ENCODE data around the gene ZNF681. TPM values are rescaled to one million over a fixed set of nuclear protein-coding genes. Genes with fewer than 3 reads are reported as not detected.

Gene ZNF681
- total and polyA plus RNA-seq, 2 of the 13 experiments (the other 11 are each of a cell fraction or from before 2014, with no cell fraction given) = not detected

DNA sequence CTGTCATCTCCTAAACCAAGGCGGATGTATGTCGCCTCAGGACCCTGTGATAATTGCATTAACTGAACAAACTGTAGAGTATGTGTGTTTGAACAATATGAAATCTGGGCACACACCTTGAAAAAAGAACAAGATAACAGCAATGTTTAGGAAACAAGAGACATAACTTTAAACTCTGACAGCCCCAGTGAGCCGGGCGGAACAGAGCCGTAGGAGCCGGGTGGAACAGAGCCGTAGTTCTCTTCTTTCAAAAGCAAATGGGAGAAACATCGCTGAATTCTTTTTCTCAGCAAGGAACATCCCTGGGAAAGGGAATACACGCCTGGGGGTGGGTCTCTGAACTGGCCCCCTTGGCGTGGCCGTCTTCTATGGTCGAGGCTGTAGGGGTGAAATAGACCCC lies 39.9 kb downstream of the ZNF681 start:
- ChIA-PET POLR2A (no interaction called here), CTCF (ENCODE audit: low intra/inter-chr PET ratio, low total read pairs) (no interaction called here)
- in situ Hi-C loops (cut with HindIII; ENCODE audit: extremely low pct_ligation_motif_present, low pct_unique_long_range_greater_than_20kb) = no loop called here
- Histone ChIP-seq H3K4me2 (ENCODE audit: low read depth, low read length) (no peak overlapping the region), H3K9me3 (ENCODE audit: low read length) (no peaks in the 10 kb centered on the region; the same call in 1 of the 2 replicates), H3K4me1 (ENCODE audit: insufficient read depth, low read length) (no peaks in the 10 kb centered on the region), H4K20me1 (ENCODE audit: insufficient read depth, low read length) (no peaks in the 10 kb centered on the region), H2AFZ (ENCODE audit: low read length) (no peak overlapping the region), H3K27ac (ENCODE audit: extremely low read length, insufficient read depth, low read length) (no peak overlapping the region), H3K79me2 (ENCODE audit: insufficient read depth, low read length) (no peaks in the 10 kb centered on the region), H3K36me3 (replicated peaks in 1 of 2; ENCODE audit: control insufficient read depth in 1 of 2, insufficient read depth in 2 of 2, low read length in 2 of 2) (no peaks in the 10 kb centered on the region), H3K4me3 (replicated peaks in 1 of 3; ENCODE audit: insufficient read depth in 1 of 3, low read depth in 2 of 3, low read length in 3 of 3) (no peak overlapping the region), H3K27me3 (ENCODE audit: control insufficient read depth in 1 of 2, insufficient read depth in 2 of 2, low read length in 2 of 2) (no peaks in the 10 kb centered on the region), H3K9ac (ENCODE audit: insufficient read depth, low read depth, low read length) (no peak overlapping the region)
- DNase-seq (ENCODE audit: low spot score) (no peak), ATAC-seq (no peak), FAIRE-seq (no peak)
- WGBS (ENCODE audit: low lambda C conversion rate) = 30% methylated on average over 7 of the region's 12 CpGs
- intact Hi-C loops (cut with micrococcal nuclease; ENCODE audit: unreplicated experiment) = no loop called here
- BruUV-seq (replicated peaks) = no TSS peak
- TF ChIP-seq ZNF615 (CRISPR knock-in tag; IDR thresholded peaks at IDR 0.05; ENCODE audit: borderline replicate concordance) (no peak), SIN3A (IDR thresholded peaks at IDR 0.05; ENCODE audit: borderline replicate concordance, low read depth, low read length) (no peak), ZMYM4 (CRISPR knock-in tag; IDR thresholded peaks at IDR 0.05) (no peak), ZMYM3 (CRISPR knock-in tag; IDR thresholded peaks at IDR 0.05) (no peak), SALL2 (CRISPR knock-in tag; IDR thresholded peaks at IDR 0.05) (no peak), POLR2G (IDR thresholded peaks at IDR 0.05; ENCODE audit: low read depth, low read length) (no peak), ZC3H13 (CRISPR knock-in tag; IDR thresholded peaks at IDR 0.05) (no peak), MBNL3 (CRISPR knock-in tag; conservative IDR thresholded peaks at IDR 0.05) (no peak), THAP11 (CRISPR knock-in tag; IDR thresholded peaks at IDR 0.05) (no peak), PLRG1 (conservative IDR thresholded peaks at IDR 0.05) (no peak), SRF (IDR thresholded peaks at IDR 0.05; ENCODE audit: low read depth, low read length) (no peak), ETV6 (CRISPR knock-in tag; conservative IDR thresholded peaks at IDR 0.05) (no peak), NKX3-1 (CRISPR knock-in tag; IDR thresholded peaks at IDR 0.05) (no peak)
- TF ChIP-seq, protein P1, sequence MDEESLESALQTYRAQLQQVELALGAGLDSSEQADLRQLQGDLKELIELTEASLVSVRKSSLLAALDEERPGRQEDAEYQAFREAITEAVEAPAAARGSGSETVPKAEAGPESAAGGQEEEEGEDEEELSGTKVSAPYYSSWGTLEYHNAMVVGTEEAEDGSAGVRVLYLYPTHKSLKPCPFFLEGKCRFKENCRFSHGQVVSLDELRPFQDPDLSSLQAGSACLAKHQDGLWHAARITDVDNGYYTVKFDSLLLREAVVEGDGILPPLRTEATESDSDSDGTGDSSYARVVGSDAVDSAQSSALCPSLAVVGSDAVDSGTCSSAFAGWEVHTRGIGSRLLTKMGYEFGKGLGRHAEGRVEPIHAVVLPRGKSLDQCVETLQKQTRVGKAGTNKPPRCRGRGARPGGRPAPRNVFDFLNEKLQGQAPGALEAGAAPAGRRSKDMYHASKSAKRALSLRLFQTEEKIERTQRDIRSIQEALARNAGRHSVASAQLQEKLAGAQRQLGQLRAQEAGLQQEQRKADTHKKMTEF (CRISPR knock-in tag; IDR thresholded peaks at IDR 0.05) = no peak
